BLaER1 (cell line): ENCODE measurements around the gene TANGO2.

Source experiments
- H3K27ac ChIP-seq: shearing (Covaris generic); formaldehyde crosslinking; 2 replicates; pipeline ENCODE4 v1.8.1; 2022
- H3K27me3 ChIP-seq: shearing (Covaris generic); formaldehyde crosslinking; 2 replicates; pipeline ENCODE4 v1.8.1; 2022
- H3K36me3 ChIP-seq: shearing (Covaris generic); formaldehyde crosslinking; 2 replicates; pipeline ENCODE4 v1.8.1; 2022
- H3K4me1 ChIP-seq: shearing (Covaris generic); formaldehyde crosslinking; 2 replicates; pipeline ENCODE4 v1.8.1; 2022
- H3K4me2 ChIP-seq: shearing (Covaris generic); formaldehyde crosslinking; 2 replicates; pipeline ENCODE4 v1.8.1; 2022
- H3K4me3 ChIP-seq: shearing (Covaris generic); formaldehyde crosslinking; 2 replicates; pipeline ENCODE4 v1.8.1; 2022
- H3K9ac ChIP-seq: shearing (Covaris generic); formaldehyde crosslinking; 2 replicates; pipeline ENCODE4 v1.8.1; 2022
- H3K9me3 ChIP-seq: shearing (Covaris generic); formaldehyde crosslinking; 2 replicates; pipeline ENCODE4 v1.8.1; 2022
- H4K20me1 ChIP-seq: shearing (Covaris generic); formaldehyde crosslinking; 2 replicates; pipeline ENCODE4 v1.8.1; 2022
- Cebpa-rat ChIP-seq: shearing (Covaris generic); IDR thresholded peaks from 2 replicates; pipeline ENCODE4 v1.8.1; 2022

TANGO2 gene, protein sequence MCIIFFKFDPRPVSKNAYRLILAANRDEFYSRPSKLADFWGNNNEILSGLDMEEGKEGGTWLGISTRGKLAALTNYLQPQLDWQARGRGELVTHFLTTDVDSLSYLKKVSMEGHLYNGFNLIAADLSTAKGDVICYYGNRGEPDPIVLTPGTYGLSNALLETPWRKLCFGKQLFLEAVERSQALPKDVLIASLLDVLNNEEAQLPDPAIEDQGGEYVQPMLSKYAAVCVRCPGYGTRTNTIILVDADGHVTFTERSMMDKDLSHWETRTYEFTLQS

DNA sequence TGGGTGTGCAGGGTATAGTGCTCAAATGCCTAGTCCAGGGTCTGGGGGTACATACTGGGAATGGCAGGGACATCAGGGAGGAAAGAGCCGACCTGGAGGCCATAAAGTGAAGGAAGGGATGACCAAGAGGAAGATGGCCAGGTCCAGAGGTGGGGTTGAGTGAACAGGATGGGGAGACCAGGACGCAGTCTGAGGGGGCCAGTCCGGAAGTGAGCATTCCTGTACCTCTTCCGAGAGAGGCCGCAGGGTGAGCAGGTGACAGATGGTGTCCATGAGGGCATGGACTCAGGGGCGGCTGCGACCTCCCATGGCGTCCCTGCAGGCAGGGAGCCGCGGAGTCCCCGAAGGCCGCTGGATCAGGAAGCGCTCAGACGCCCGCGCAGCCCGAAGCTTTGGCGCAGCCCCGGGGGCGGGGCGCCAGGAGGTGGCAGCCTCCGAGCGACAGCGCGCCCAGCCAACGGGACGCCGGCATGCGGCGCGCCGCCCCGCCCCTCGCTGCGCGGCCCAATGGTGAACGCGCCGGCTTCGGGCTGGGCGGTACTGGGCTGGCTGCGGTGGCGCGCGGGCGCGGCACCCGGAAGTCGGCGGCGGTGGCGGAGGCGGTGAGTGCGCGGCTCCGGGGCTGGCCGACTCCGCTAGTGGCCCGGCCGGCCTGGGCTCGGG lies at the start of gene TANGO2:
TANGO2 (plus strand) TSS at position 578 of the 663 bp plus-strand sequence. CDS start 15,689 bp downstream, outside the sequence.
- peaks cover 45% of the 10 kb centered on the region for H4K20me1 ChIP-seq
- H3K4me1 ChIP-seq, result peaks cover 62% of the 10 kb centered on the region
- peak within 1 kb of the TSS; percentile 90 for H3K27ac ChIP-seq
- H3K9ac ChIP-seq, result peak within 1 kb of the TSS; percentile 93
- no peaks in the 10 kb centered on the region for H3K9me3 ChIP-seq
- no peak for TF ChIP-seq Cebpa-rat
- peak within 1 kb of the TSS; percentile 100 for H3K4me2 ChIP-seq
- H3K4me3 ChIP-seq, result peak within 1 kb of the TSS; percentile 95
- H3K27me3 ChIP-seq, result peaks cover 25% of the 10 kb centered on the region
- H3K36me3 ChIP-seq, result 0 out of 2 replicates have a peak, but pooled peaks cover 5% of the 10 kb centered on the region

DNA sequence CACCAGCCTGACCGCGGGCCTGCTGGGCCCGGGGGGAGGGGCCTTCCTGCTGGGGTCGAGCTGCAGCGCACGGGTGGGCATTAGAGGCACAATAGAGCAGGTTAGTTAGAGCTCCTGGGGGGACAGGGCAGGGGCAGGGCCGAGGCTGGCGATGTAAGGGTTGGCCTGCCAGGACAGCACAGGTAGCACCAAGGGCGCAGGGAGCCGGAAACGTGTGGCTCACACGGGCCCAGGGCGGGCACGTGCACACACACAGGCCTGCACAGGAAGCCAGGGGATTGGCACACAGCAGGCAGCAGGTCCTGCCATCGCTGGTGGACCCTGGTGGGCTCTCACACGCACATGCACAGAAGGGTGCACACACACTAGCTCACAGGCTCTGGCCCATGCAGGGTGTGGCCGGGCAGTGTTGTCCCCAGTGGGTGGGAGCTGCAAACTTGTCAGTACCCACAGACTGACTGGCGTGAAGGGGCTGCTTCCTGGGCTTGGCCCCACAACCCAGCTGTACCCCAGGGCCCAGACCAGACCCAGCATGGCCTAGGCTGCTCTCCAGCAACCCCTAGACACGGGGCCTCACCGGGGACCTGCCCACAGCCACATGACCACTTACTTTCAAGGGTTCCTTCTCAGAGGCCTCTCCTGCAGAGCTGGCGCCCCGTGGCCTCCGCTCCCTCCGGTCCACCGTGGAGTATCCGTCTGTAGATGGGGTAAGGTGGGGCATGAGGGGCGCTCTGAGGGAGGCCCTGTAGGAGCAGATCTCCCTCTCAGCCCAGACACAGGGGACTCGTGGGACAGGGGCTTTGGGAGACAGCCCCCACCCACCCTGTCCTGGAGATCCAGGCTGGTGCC lies 49.4 kb upstream of the TANGO2 start:
- Histone ChIP-seq H3K27me3 (no peaks in the 10 kb centered on the region), H3K4me1 (peaks cover 47% of the 10 kb centered on the region), H3K4me3 (no peak overlapping the region), H3K9me3 (no peaks in the 10 kb centered on the region), H3K27ac (peak overlapping the region; percentile 13; the same call in 1 of the 2 replicates), H3K9ac (no peak overlapping the region), H3K36me3 (peaks cover 70% of the 10 kb centered on the region), H4K20me1 (peaks cover 59% of the 10 kb centered on the region), H3K4me2 (no peak overlapping the region; the same call in 1 of the 2 replicates)
- no peak for TF ChIP-seq Cebpa-rat

DNA sequence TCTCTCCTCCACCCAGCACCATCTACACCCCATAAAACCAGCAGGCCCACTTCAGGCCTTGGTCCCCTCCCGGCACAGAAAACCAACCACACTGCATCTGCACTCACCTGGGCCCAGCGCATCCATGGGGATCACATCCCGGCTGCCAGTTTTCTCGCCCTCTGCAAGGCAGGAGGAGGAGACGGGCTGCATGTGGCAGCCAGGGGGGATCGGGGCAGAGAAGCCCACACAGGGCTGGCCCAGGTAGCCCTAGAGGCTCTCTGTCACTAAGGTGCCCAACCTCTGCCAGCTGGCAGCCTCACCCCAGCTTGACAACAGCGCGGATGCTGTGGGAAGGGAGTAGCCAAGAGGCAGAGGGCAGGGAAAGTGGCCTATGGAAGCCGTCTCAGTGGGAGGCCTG lies 48.7 kb upstream of the TANGO2 start:
- Histone ChIP-seq H3K9me3 (no peaks in the 10 kb centered on the region), H3K9ac (no peak overlapping the region), H3K4me2 (no peak overlapping the region), H3K27me3 (no peaks in the 10 kb centered on the region), H3K4me3 (no peak overlapping the region), H3K27ac (peak overlapping the region; percentile 30; the same call in 1 of the 2 replicates), H3K36me3 (peaks cover 66% of the 10 kb centered on the region), H4K20me1 (peaks cover 52% of the 10 kb centered on the region), H3K4me1 (peaks cover 47% of the 10 kb centered on the region)
- no peak for TF ChIP-seq Cebpa-rat

DNA sequence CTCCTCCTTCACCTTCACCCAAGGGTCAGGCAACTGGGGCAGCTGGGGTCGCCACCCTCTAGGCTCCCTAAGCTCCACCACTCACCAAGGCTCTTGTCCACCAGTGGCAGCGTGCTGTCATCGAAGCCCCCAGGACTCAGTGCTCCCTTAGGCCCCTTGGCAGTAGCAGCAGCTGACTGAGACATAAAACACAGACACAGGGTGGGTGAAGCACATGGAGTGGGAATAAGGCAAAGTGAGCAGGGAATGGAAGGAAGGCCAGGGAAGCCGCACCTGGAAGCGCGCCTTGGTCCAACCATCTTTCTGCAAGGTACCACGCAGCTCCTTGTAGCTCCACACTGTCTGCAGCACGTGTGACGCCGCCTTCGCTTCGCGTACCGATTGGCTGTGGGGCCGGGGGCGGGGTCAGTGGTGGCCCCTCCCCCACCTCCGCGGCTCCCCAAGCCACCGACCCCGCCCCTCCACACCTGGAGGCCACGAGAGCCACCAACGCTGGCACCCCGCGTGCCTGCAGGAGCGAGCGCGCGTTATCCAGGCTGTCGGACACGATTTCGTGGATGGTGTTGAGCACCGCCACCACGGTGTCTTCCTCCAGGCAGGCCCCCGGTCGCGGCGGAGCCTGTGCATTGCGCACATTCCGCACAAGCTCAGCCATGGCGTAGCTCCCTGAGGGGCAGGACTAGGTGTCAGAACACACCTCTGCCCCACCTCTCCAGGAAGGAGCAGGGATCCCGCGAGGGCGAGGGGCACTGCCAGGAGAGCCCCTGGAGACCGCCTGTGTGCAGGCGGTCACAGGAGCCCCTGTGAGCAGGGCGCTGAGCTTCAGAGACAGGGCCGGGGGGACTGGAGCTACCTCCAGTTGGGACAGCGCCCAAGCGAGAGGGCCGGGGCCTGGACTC lies 48.0 kb upstream of the TANGO2 start:
- Histone ChIP-seq H3K4me3 (no peak overlapping the region), H3K4me2 (no peak overlapping the region), H3K27me3 (no peaks in the 10 kb centered on the region), H3K9ac (no peak overlapping the region), H4K20me1 (peaks cover 45% of the 10 kb centered on the region), H3K27ac (0 out of 2 replicates have a peak overlapping the region, but pooled peaks have one; percentile 6), H3K36me3 (peaks cover 66% of the 10 kb centered on the region), H3K9me3 (no peaks in the 10 kb centered on the region), H3K4me1 (peaks cover 47% of the 10 kb centered on the region)
- no peak for TF ChIP-seq Cebpa-rat

DNA sequence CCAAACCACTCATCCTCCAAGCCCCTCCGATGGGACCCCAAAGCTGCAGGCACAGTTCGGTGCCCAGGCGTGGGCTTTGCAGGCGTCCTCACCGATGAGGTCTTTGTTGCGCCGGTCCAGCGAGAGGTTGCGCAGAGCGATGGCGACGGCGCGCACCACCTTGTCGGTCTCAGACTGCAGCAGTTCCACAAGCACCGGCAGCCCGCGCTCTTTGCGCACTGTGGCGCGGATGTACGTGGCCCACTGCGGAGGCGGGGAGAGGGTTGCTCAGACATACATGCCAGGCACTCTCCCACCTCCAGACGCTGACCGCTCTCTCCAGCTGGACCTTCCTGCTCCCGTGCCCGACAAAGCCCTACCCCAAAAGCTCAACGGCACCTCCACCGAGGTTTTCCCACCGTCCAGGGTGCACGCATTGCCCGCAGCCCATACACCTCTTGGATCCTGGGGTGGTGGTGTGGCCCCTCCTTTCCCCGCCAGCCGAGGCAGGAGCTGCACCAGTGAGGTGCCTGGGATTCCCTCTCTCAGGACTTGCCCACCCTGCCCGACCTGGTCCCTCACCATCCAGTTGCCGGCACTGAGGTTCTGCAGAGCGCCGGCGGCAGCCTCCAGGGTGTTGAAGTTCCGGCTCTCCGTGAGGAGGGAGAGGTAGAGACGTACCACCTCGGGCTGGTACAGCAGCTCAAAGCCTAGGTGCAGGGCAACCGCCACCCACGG lies 47.2 kb upstream of the TANGO2 start:
- H3K4me2 ChIP-seq, result peak overlapping the region; percentile 79

DNA sequence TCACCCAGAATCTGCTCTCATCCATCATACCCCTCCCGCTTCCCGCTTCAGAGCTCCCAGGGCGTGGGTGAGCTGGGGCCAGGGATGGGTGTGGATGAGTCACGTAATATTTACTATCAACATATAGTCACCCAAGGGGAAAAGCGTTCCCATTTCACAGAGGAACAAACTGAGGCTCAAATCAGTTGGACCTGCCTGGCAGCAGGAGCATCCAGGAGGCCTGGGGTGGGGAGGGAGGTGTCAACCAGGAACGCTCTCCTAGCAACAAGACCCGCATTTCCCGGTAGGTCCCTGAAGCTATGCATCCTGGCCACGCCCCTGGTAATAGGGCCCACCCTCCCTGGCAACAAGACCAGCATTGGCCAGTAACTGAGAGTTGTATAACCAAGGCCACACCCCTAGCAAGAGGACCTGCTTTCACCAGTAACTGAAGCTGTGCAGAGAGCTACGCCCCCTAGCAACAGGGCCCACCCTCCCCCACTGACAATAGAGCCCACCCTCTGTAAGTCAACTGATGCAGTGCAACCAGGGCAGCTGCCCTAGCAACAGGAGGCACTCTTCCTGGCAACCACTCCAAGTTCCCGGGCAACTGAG lies 46.5 kb upstream of the TANGO2 start:
- no peaks in the 10 kb centered on the region for H3K27me3 ChIP-seq
- H3K4me2 ChIP-seq, result peak overlapping the region; percentile 79
- no peak overlapping the region for H3K9ac ChIP-seq
- no peaks in the 10 kb centered on the region for H3K9me3 ChIP-seq
- H3K4me1 ChIP-seq, result peaks cover 47% of the 10 kb centered on the region
- no peak overlapping the region for H3K4me3 ChIP-seq
- H3K36me3 ChIP-seq, result peaks cover 66% of the 10 kb centered on the region
- no peak for TF ChIP-seq Cebpa-rat
- H4K20me1 ChIP-seq, result peaks cover 31% of the 10 kb centered on the region
- peak overlapping the region; percentile 74 for H3K27ac ChIP-seq

More for the DNA sequence above, 47.2 kb upstream of the TANGO2 start:
- 0 out of 2 replicates have a peak overlapping the region, but pooled peaks have one; percentile 6 for H3K27ac ChIP-seq
- no peak for TF ChIP-seq Cebpa-rat
- no peak overlapping the region for H3K9ac ChIP-seq
- no peaks in the 10 kb centered on the region for H3K9me3 ChIP-seq
- no peaks in the 10 kb centered on the region for H3K27me3 ChIP-seq
- peaks cover 37% of the 10 kb centered on the region for H4K20me1 ChIP-seq
- H3K36me3 ChIP-seq, result peaks cover 66% of the 10 kb centered on the region
- peaks cover 47% of the 10 kb centered on the region for H3K4me1 ChIP-seq
- H3K4me3 ChIP-seq, result no peak overlapping the region

DNA sequence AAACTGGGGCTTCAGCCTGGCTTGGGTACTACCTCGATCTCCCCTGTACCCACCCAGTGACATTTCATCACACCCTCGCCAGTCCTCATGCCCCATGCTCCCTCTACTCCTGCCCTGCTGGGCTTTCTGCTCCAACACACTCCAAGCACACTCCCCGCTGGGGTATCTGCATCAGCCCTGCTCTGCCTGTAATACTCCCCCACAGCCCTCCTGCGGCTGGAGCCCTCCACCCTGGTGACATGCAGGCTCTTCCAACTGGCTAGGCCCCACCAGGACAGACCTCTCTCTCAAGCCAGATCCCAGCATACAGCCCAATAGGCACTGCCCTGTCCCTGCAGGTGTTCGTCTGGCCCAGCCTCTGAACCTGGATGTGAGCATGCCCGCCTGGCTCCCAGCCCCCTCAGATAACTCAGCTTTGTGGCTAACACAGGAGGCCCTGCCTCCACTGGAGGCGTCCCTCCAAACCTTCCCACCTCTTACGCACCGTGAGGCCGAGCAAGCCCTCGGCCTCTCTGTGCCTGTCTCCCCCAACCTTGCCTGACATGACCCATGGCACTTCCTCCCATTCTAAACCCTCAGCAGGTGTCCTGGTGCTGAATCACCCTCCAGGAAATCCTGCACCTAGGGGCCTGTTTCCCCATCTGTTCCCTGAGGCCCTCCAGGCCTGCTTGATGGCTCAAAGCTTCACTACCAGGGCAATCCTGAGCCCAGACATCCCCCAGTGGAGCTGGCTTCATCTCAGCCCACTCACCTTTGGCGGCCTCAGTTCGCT lies 45.8 kb upstream of the TANGO2 start:
- Histone ChIP-seq H3K27ac (peak overlapping the region; percentile 74), H3K4me3 (no peak overlapping the region; the same call in 1 of the 2 replicates), H3K36me3 (peaks cover 67% of the 10 kb centered on the region), H3K9ac (peak overlapping the region; percentile 64), H3K4me1 (peaks cover 47% of the 10 kb centered on the region), H4K20me1 (peaks cover 24% of the 10 kb centered on the region), H3K9me3 (no peaks in the 10 kb centered on the region), H3K4me2 (peak overlapping the region; percentile 79), H3K27me3 (no peaks in the 10 kb centered on the region)
- TF ChIP-seq Cebpa-rat, result no peak

DNA sequence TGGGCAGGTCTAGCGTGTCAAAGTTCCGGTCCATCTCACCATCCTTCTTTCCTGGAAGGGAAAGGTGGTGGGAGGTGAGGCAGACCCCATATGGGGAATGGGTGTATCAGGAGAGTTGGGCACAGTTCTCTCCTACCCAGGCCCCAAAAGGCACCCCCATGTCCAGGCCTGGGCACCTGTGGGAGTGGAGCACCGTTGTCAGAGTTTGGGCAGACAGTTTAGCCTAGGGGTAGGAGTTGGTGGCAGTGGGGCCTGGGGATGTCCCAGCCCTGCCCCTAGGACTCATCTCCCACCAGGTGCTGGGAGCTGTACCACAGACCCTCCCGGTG lies 45.2 kb upstream of the TANGO2 start:
- H3K9me3 ChIP-seq, result no peaks in the 10 kb centered on the region
- no peak for TF ChIP-seq Cebpa-rat
- H4K20me1 ChIP-seq, result peaks cover 20% of the 10 kb centered on the region
- H3K4me2 ChIP-seq, result peak overlapping the region; percentile 79
- H3K27ac ChIP-seq, result peak overlapping the region; percentile 74
- H3K36me3 ChIP-seq, result peaks cover 70% of the 10 kb centered on the region
- peaks cover 46% of the 10 kb centered on the region for H3K4me1 ChIP-seq
- peak overlapping the region; percentile 64 for H3K9ac ChIP-seq
- H3K4me3 ChIP-seq, result no peak overlapping the region
- H3K27me3 ChIP-seq, result no peaks in the 10 kb centered on the region
